ENCODE measurements around the gene LRMDA. TPM values are rescaled to one million over a fixed set of nuclear protein-coding genes. Genes with fewer than 3 reads are reported as not detected.

LRMDA gene
- total and polyA plus RNA-seq, 7 donors, result 1.0 to 5.7 (median 2.5) TPM

GRCh38 chr10:76082232-76082631, 650.8 kb downstream of the LRMDA start:
- Histone ChIP-seq H3K36me3 (ENCODE audit: insufficient read depth in 1 of 2, low read depth in 1 of 2) (no peaks in the 10 kb centered on the region), H3K9me3 (no peaks in the 10 kb centered on the region), H3K27ac (no peak overlapping the region), H3K27me3 (ENCODE audit: insufficient read depth in 3 of 3, low read length in 2 of 3) (peaks cover 0 to 2% (median 0%) of the 10 kb centered on the region in 3 donors), H3K4me3 (no peak overlapping the region), H3K4me1 (peaks cover 22% of the 10 kb centered on the region)
- intact Hi-C loops (cut with DNase I), result no loop called here
- no peak for TF ChIP-seq CTCF (IDR thresholded peaks at IDR 0.05)
- WGBS, 3 donors, result 91 to 93% (median 91%) methylated on average over 3 of the region's 3 CpGs
- ATAC-seq, result no peak
- no peak for DNase-seq

DNA sequence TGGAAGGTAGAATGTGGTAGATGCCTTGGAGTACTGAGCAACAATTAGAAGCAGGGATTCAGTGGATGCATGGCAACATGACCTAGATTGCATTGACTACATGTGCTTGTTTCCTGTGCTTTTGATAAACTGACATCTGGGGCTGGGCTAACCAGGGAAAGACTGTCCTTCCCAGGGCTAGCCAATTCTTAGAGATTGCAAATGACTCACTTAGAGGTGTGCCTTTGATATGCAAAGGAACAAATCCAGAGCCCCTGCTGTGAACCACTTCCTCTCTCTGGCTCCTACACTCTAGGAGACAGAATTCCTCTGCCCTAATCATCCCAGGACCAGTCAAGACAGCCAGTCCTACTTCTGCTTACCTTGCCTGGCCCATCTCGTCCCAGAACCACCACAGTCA, 651.5 kb downstream of the LRMDA start:
- intact Hi-C loops (cut with DNase I), result no loop called here
- no peak for DNase-seq
- no peak overlapping the region for H3K27ac ChIP-seq
- no peak for TF ChIP-seq CTCF (IDR thresholded peaks at IDR 0.05)
- H3K36me3 ChIP-seq (ENCODE audit: insufficient read depth in 1 of 2, low read depth in 1 of 2), result no peaks in the 10 kb centered on the region
- no peaks in the 10 kb centered on the region for H3K9me3 ChIP-seq
- ATAC-seq, result no peak
- no peak overlapping the region for H3K4me3 ChIP-seq
- peaks cover 26% of the 10 kb centered on the region for H3K4me1 ChIP-seq
- 80 to 96% (median 88%) methylated on average over 1 of the region's 1 CpG for WGBS, 3 donors
- peaks cover 0 to 2% (median 0%) of the 10 kb centered on the region in 3 donors for H3K27me3 ChIP-seq (ENCODE audit: insufficient read depth in 3 of 3, low read length in 2 of 3)

DNA sequence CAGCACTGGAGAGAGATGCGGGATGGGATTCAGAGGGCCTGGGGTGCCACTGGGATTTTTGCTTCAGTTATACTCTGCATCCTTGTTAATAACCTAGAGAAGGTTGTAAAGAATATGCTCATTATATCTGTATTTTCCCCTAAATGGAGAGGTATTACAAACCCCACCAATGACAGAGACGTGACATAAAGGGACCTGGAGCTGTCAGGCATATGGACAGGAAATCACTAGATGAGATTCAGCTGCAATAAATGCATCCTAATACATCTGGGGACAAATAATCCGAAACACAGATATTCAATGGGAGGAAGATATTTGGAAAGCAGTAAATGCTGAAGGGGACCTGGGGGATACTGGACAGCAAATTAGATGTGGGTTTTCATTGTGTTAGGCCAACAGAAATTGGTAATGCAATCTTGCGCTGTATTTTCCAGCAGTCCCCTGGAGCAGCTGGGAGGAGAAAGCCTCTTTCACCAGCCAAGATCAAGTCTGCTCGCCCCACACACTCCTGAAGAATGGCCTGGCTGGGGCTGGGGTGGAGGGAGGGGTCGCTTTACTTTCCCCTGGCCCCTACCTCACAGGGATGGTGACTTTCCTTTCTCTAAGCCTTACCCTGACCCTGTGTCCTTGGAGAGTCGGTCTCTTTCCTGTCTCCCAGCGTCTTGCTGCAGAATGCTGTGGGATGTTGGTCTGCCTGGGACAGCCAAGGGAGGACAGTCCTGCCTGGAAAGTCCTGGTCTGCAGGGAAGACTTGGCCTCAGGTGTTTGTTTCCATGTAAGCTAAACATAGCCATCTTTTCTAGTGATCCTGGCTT, 653.8 kb downstream of the LRMDA start:
- intact Hi-C loops (cut with DNase I), result loop anchor here (5.0 kb wide), 1 partner anchor 683 kb away; the partner anchor contains the start of gene ZNF503 (in 2 of the 2)
- Histone ChIP-seq H3K4me3 (no peak overlapping the region), H3K4me1 (peaks cover 26% of the 10 kb centered on the region), H3K36me3 (ENCODE audit: insufficient read depth in 1 of 2, low read depth in 1 of 2) (no peaks in the 10 kb centered on the region), H3K9me3 (no peaks in the 10 kb centered on the region), H3K27ac (peak overlapping the region; percentile 77), H3K27me3 (ENCODE audit: insufficient read depth in 3 of 3, low read length in 2 of 3) (no peaks in the 10 kb centered on the region)
- no peak for TF ChIP-seq CTCF (IDR thresholded peaks at IDR 0.05)
- WGBS, 3 donors, result 63 to 79% (median 67%) methylated on average over 8 of the region's 8 CpGs
- ATAC-seq, result no peak
- DNase-seq, result no peak

GRCh38 chr10:76085817-76086167, 654.4 kb downstream of the LRMDA start:
- H3K27ac ChIP-seq, result peak overlapping the region; percentile 77
- TF ChIP-seq CTCF (IDR thresholded peaks at IDR 0.05), result no peak
- no peaks in the 10 kb centered on the region for H3K27me3 ChIP-seq (ENCODE audit: insufficient read depth in 3 of 3, low read length in 2 of 3)
- intact Hi-C loops (cut with DNase I), result loop anchor here (5.0 kb wide), 1 partner anchor 683 kb away; the partner anchor contains the start of gene ZNF503 (in 2 of the 2)
- H3K4me3 ChIP-seq, result no peak overlapping the region
- no peak for ATAC-seq
- DNase-seq, result no peak
- no peaks in the 10 kb centered on the region for H3K36me3 ChIP-seq (ENCODE audit: insufficient read depth in 1 of 2, low read depth in 1 of 2)
- 66 to 78% (median 75%) methylated on average over 4 of the region's 4 CpGs for WGBS, 3 donors
- peaks cover 26% of the 10 kb centered on the region for H3K4me1 ChIP-seq
- H3K9me3 ChIP-seq, result no peaks in the 10 kb centered on the region
